CD4-positive, alpha-beta T cell (primary cell): Measurements from ENCODE around the gene TMEM63A. TPM values are rescaled to one million over a fixed set of nuclear protein-coding genes. Genes with fewer than 3 reads are reported as not detected.

ENCODE experiments used
- ATAC-seq: fragments of 200-7000 bp; cut with Tn5 transposase; one replicate; pipeline ENCODE4 v1.10.0; 2022; ENCODE audit warnings: mild to moderate bottlenecking; ENCODE audit not compliant: poor library complexity
- CTCF ChIA-PET: fragments of 350-600 bp; sonication (Branson Sonifier 250); formaldehyde crosslinking; loops from one replicate; lab custom pipeline; 2021; ENCODE audit warnings: antibody characterized with exemption, inconsistent platforms; lab: Charles Lee
- POLR2A ChIA-PET: fragments of 350-600 bp; sonication (Branson Sonifier 250); formaldehyde crosslinking; loops from one replicate; lab custom pipeline; 2021; ENCODE audit warnings: antibody characterized with exemption, inconsistent platforms; lab: Charles Lee
- DNase-seq, 14 experiments: peaks; one replicate each; pipeline ENCODE4 v3.0.0-alpha.2; 2013 to 2020; ENCODE audit warnings: mixed read lengths in 2 of 14
- H3K27ac ChIP-seq, 2 donors: one replicate each; pipeline versions ENCODE4 v1.5.1 to v1.7.0; 2013; ENCODE audit warnings: low read length in 2 of 2, low read depth in 1 of 2, mild to moderate bottlenecking in 1 of 2
- H3K27me3 ChIP-seq, 2 experiments: 1 replicate in 1 of 2; 2 replicates in 1 of 2; pipeline versions ENCODE4 v1.6.1 to v1.7.0; 2013; ENCODE audit warnings: low read length in 2 of 2, control low read depth in 1 of 2, mild to moderate bottlenecking in 1 of 2, moderate library complexity in 1 of 2; ENCODE audit not compliant: insufficient read depth in 2 of 2, control insufficient read depth in 1 of 2
- H3K36me3 ChIP-seq: one replicate; pipeline ENCODE4 v1.6.1; 2013; ENCODE audit warnings: low read length, control low read depth; ENCODE audit not compliant: insufficient read depth
- H3K4me1 ChIP-seq: one replicate; pipeline ENCODE4 v1.6.1; 2013; ENCODE audit warnings: low read length, control low read depth; ENCODE audit not compliant: insufficient read depth
- H3K4me3 ChIP-seq: one replicate; pipeline ENCODE4 v1.5.1; 2013; ENCODE audit warnings: mild to moderate bottlenecking, low read length, moderate library complexity
- H3K9me3 ChIP-seq, 2 experiments: 1 replicate in 1 of 2; 2 replicates in 1 of 2; pipeline versions ENCODE4 v1.6.1 to v1.7.0; 2013; ENCODE audit warnings: low read length in 2 of 2, mild to moderate bottlenecking in 2 of 2, control low read depth in 1 of 2, moderate library complexity in 1 of 2; ENCODE audit not compliant: control insufficient read depth in 1 of 2, insufficient read depth in 1 of 2
- H3K27ac Mint-ChIP-seq: one replicate; pipeline ENCODE4 v1.8.0; 2020; ENCODE audit warnings: mixed read lengths
- H3K27me3 Mint-ChIP-seq: one replicate; pipeline ENCODE4 v1.8.0; 2021; ENCODE audit warnings: mixed read lengths
- H3K36me3 Mint-ChIP-seq: one replicate; pipeline ENCODE4 v1.8.0; 2021; ENCODE audit warnings: low read depth, mixed read lengths
- H3K4me1 Mint-ChIP-seq: one replicate; pipeline ENCODE4 v1.8.0; 2021; ENCODE audit warnings: low read depth, mixed read lengths
- H3K4me3 Mint-ChIP-seq: one replicate; pipeline ENCODE4 v1.8.0; 2020; ENCODE audit warnings: mild to moderate bottlenecking, mixed read lengths
- H3K9me3 Mint-ChIP-seq: one replicate; pipeline ENCODE4 v1.8.0; 2020; ENCODE audit warnings: mixed read lengths
- intact Hi-C, 2 experiments: fragments of 100-400 bp; cut with DNase I in 1 of 2; cut with micrococcal nuclease in 1 of 2; formaldehyde crosslinking; loops; one replicate each; pipeline versions ENCODE4 v1.15.1 to v1.9.0; 2023 to 2025; cut with DNase I, micrococcal nuclease
- total RNA-seq, 174 experiments: library from RNA in 2 of 174; stranded (reverse) in 2 of 174; gene quantifications; one replicate each; pipeline ENCODE4 v1.2.3 and lab custom pipeline; 2021 to 2026
- TF ChIP-seq, protein P1 (sequence below): fragments of 200-600 bp; IDR thresholded peaks from one replicate; pipeline ENCODE4 v1.8.0; 2022; ENCODE audit warnings: antibody characterized with exemption, mild to moderate bottlenecking

The TMEM63A gene
- total RNA-seq, 2 experiments from 2014 or later = 199 to 204 TPM

DNA sequence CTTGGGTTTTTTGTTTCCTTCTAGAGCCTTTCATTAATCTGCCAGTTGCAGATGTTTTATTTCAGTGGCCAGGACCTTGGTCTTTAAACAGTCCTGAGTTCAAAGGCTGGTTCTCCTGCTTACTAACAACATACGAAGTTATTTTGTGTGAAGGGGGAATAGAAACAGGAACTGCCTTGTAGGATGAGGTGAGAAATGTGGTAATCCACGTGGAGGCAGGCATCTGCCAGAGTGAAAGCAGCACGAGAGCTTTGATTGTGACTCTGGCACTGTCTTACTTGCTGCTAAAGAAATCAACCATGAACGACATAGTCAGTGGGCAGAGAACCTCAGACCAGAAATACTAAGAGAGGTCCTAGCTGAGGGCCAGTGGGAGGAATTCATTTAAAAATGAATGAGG lies 30.4 kb downstream of the TMEM63A start:
- Mint-ChIP-seq H3K9me3 (no peaks in the 10 kb centered on the region), H3K27ac (peak overlapping the region; percentile 96), H3K27me3 (no peaks in the 10 kb centered on the region), H3K4me1 (peaks cover 62% of the 10 kb centered on the region), H3K36me3 (peaks cover 91% of the 10 kb centered on the region), H3K4me3 (no peak overlapping the region)
- Histone ChIP-seq H3K4me1 (peaks cover 68% of the 10 kb centered on the region), H3K27ac (no peak overlapping the region), H3K9me3 (no peaks in the 10 kb centered on the region), H3K4me3 (no peak overlapping the region), H3K27me3 (no peaks in the 10 kb centered on the region), H3K36me3 (peaks cover 97% of the 10 kb centered on the region)
- ChIA-PET CTCF (interaction anchor here (1.0 kb wide), 1 partner anchor 20 kb away, joined by 3 read pairs; no protein-coding TSS in a partner anchor), POLR2A (no interaction called here)
- DNase-seq (peak in 1 of 14 experiments; percentile 48), ATAC-seq (no peak)
- intact Hi-C loops = no loop called here
- TF ChIP-seq, protein P1, sequence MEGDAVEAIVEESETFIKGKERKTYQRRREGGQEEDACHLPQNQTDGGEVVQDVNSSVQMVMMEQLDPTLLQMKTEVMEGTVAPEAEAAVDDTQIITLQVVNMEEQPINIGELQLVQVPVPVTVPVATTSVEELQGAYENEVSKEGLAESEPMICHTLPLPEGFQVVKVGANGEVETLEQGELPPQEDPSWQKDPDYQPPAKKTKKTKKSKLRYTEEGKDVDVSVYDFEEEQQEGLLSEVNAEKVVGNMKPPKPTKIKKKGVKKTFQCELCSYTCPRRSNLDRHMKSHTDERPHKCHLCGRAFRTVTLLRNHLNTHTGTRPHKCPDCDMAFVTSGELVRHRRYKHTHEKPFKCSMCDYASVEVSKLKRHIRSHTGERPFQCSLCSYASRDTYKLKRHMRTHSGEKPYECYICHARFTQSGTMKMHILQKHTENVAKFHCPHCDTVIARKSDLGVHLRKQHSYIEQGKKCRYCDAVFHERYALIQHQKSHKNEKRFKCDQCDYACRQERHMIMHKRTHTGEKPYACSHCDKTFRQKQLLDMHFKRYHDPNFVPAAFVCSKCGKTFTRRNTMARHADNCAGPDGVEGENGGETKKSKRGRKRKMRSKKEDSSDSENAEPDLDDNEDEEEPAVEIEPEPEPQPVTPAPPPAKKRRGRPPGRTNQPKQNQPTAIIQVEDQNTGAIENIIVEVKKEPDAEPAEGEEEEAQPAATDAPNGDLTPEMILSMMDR = no peak

DNA sequence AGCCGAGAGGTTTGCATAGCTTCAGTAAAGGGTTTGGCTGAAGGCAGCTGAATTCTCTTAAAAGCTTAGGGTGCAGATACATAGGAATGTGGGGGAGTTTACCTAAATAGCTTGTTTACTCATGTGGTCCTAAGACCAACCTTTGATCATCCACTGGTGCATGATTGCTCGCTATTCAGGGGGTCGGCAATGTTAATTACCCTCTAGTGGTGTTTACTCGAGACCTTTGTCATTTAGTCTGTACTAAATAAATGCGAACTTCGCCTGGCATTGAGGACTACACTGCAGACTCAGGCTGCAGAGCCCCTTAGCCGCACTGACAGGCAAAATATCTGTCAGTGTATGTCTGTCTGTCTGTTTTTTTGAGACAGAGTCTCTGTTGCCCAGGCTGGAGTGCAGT lies 31.8 kb downstream of the TMEM63A start:
- ChIA-PET CTCF (no interaction called here), POLR2A (interaction anchor here (0.6 to 2.9 kb wide), 6 partner anchors 10 to 72 kb away, joined by 3 to 12 read pairs (median 5); partner anchors contain the start of genes SRP9 and TMEM63A)
- no peaks in the 10 kb centered on the region for H3K9me3 Mint-ChIP-seq
- DNase-seq (no peak), ATAC-seq (no peak)
- H3K27me3 ChIP-seq = no peaks in the 10 kb centered on the region
- H3K27ac Mint-ChIP-seq = peak overlapping the region; percentile 96
- H3K36me3 Mint-ChIP-seq = peaks cover 88% of the 10 kb centered on the region
- peak overlapping the region; percentile 38 for H3K4me3 Mint-ChIP-seq
- H3K4me1 Mint-ChIP-seq = peaks cover 62% of the 10 kb centered on the region
- no peak overlapping the region for H3K4me3 ChIP-seq
- intact Hi-C loops = no loop called here
- no peaks in the 10 kb centered on the region for H3K9me3 ChIP-seq
- peaks cover 55% of the 10 kb centered on the region for H3K4me1 ChIP-seq
- peaks cover 97% of the 10 kb centered on the region for H3K36me3 ChIP-seq
- no peaks in the 10 kb centered on the region for H3K27me3 Mint-ChIP-seq
- H3K27ac ChIP-seq = no peak overlapping the region
- TF ChIP-seq, protein P1 = no peak

DNA sequence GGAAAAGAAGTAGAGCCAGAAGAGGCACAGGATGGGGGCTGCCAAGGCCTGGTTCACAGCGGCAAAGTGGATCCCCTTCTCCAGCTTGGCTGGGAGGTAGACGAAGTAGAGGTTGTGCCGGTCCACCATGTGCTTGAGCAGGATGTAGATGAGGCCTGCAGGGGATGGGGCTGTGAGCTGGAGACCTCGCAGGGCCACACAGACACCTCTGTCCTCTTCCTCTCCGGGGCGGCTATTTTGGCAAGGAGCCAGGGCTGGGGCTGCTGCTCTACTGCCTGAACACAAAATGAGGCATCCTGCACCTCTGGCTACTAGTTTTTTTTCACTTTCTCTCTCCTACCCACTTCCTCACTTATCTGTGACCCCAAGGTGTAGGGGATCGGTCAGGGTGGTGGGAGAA lies 32.3 kb downstream of the TMEM63A start:
- H3K36me3 Mint-ChIP-seq = peaks cover 83% of the 10 kb centered on the region
- POLR2A ChIA-PET = interaction anchor here (1.0 to 2.9 kb wide), 4 partner anchors 9 to 72 kb away, joined by 3 to 12 read pairs (median 7); partner anchors contain the start of gene SRP9

More for the DNA sequence above, 32.3 kb downstream of the TMEM63A start:
- Histone ChIP-seq H3K4me1 (peaks cover 54% of the 10 kb centered on the region), H3K4me3 (no peak overlapping the region), H3K27ac (peak overlapping the region in 1 of 2 donors; percentile 42), H3K9me3 (no peaks in the 10 kb centered on the region), H3K36me3 (peaks cover 92% of the 10 kb centered on the region), H3K27me3 (no peaks in the 10 kb centered on the region)
- Mint-ChIP-seq H3K27me3 (no peaks in the 10 kb centered on the region), H3K4me3 (peak overlapping the region; percentile 38), H3K27ac (peak overlapping the region; percentile 96), H3K9me3 (no peaks in the 10 kb centered on the region), H3K4me1 (peaks cover 62% of the 10 kb centered on the region)
- intact Hi-C loops = loop anchor here in 1 of 2 experiments (10.0 kb wide), 1 partner anchor 295 kb away; no protein-coding TSS in a partner anchor
- TF ChIP-seq, protein P1 = no peak
- ATAC-seq (no peak), DNase-seq (peak in 6 of 14 experiments; percentile 13 to 71 (median 31))
- CTCF ChIA-PET = no interaction called here
